ENCODE results near the gene GRM7.

Gene GRM7

DNA sequence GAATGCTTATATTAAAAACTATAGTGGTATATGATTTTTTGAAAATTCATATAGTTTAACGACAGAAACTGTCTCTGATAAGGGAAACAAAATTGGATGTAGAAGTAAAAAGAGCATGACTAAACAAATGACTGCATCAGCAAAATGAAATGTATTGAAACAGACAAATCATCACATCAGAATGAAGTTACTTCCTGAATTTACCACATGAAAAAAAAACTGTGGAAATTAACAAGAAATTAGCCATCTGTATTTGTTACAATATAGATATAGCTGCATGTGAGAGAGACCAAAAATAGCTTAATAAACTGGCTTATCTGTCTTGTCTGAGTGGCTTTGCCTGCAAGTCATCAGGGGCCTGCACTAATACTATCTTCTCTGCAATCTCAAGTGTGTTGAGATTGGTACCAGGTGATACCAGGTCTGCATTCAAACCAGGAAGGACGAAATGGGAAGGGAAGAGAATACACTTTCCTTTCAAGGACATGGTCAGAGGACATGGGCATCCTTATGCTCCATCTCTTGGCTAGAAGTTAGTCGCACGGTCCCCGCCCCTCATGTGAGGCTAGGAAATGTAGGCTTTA is 388.7 kb downstream of the GRM7 start:
- H3K4me3 ChIP-seq (ENCODE audit: low read length): no peak overlapping the region
- TF ChIP-seq, protein P1, sequence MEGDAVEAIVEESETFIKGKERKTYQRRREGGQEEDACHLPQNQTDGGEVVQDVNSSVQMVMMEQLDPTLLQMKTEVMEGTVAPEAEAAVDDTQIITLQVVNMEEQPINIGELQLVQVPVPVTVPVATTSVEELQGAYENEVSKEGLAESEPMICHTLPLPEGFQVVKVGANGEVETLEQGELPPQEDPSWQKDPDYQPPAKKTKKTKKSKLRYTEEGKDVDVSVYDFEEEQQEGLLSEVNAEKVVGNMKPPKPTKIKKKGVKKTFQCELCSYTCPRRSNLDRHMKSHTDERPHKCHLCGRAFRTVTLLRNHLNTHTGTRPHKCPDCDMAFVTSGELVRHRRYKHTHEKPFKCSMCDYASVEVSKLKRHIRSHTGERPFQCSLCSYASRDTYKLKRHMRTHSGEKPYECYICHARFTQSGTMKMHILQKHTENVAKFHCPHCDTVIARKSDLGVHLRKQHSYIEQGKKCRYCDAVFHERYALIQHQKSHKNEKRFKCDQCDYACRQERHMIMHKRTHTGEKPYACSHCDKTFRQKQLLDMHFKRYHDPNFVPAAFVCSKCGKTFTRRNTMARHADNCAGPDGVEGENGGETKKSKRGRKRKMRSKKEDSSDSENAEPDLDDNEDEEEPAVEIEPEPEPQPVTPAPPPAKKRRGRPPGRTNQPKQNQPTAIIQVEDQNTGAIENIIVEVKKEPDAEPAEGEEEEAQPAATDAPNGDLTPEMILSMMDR (conservative IDR thresholded peaks at IDR 0.05; ENCODE audit: low read length): no peak
- no peak for DNase-seq (ENCODE audit: low read depth)

DNA sequence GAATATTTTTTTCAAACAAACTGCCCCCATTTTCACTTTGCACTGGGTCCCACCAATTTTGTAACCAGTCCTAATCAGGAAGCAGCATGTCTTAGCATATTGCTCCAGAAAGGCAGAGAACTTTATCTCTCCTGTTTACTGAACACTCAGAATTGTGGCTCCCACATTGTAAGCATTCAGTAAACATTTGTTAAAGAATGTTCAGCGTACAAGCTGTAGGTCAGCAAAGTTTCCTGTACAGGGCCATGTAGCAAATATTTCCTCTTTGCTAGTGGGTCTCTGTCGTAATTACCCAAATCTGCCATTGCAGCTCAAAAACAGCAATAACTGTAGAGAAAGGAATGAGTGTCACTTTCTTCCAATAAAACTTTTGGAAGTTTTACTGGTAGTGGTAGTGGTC is 393.3 kb downstream of the GRM7 start:
- no peak overlapping the region for H3K4me3 ChIP-seq (ENCODE audit: low read length)
- no peak for DNase-seq (ENCODE audit: low read depth)
- TF ChIP-seq, protein P1 (conservative IDR thresholded peaks at IDR 0.05; ENCODE audit: low read length): no peak

DNA sequence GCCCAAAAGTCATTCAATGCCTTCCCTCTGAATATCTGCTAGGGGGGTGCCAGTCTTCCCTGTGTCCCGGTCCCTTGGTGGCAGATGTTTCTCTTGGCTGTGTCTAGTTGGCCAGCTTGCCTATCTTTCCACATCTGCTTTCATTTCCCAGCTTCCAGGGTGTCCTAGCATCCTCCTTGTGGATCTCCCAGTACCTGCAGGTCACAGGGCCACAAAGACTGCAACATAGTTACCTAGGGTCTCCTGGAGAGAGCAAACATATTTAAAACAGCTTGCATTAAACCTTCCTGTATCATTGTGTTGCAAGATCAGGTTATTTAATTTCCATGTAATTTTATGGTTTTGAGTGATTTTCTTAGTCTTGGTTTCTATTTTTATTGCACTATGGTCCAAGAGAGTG is 400.1 kb downstream of the GRM7 start:
- no peak overlapping the region for H3K4me3 ChIP-seq (ENCODE audit: low read length)
- no peak for DNase-seq (ENCODE audit: low read depth)
- TF ChIP-seq, protein P1 (conservative IDR thresholded peaks at IDR 0.05; ENCODE audit: low read length): no peak

- DNase-seq (ENCODE audit: low read depth): no peak
- H3K4me3 ChIP-seq (ENCODE audit: low read length): no peak overlapping the region
- TF ChIP-seq, protein P1 (conservative IDR thresholded peaks at IDR 0.05; ENCODE audit: low read length): no peak
Observed at GRCh38 chr3:7263347-7264195, 402.7 kb downstream of the GRM7 start.

DNA sequence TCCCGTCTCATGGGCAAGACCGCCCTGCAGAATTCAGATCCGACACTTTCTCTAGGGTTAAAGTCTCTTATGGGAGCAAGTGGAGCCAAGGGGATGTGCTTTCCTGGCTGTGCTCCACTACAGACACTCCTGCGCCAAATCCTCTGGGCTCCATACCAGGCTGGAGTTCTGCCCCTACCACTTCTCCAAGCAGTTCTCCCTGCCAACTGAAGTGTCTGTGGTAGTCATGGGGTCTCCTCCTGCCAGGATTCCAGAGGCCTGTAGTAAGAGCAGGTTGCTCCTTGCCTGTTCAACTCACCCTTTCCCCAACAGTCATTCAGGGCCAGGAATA is 403.2 kb downstream of the GRM7 start:
- no peak overlapping the region for H3K4me3 ChIP-seq (ENCODE audit: low read length)
- no peak for DNase-seq (ENCODE audit: low read depth)
- TF ChIP-seq, protein P1 (conservative IDR thresholded peaks at IDR 0.05; ENCODE audit: low read length): no peak

- no peak overlapping the region for H3K4me3 ChIP-seq (ENCODE audit: low read length)
- no peak for DNase-seq (ENCODE audit: low read depth)
- TF ChIP-seq, protein P1 (conservative IDR thresholded peaks at IDR 0.05; ENCODE audit: low read length): no peak
Observed at GRCh38 chr3:7265736-7266135, 404.8 kb downstream of the GRM7 start.

DNA sequence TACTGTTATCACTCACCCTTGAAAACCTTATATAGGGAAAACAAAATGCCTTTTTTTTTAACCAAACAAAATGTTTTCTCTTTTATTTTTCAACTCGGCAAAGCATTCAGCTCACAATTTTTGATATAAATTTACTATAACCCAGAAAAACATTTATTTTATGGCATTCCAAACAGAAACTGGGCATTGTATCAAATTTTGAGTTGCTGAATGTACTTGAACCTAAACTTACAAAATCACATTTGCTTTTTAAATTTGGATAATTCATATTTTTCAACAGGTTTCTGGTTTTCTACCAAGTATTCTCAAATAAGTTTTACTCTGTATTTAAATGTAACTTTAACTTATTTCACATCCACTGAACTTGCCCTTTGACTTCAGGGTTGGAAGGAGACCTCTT is 405.6 kb downstream of the GRM7 start:
- H3K4me3 ChIP-seq (ENCODE audit: low read length): no peak overlapping the region
- DNase-seq (ENCODE audit: low read depth): no peak
- TF ChIP-seq, protein P1 (conservative IDR thresholded peaks at IDR 0.05; ENCODE audit: low read length): no peak
